Upper lobe of left lung (tissue), 4 donors: ENCODE measurements around the gene NEK1.

Experiments
- EP300 ChIP-seq, 4 donors: sonication (generic); formaldehyde crosslinking; IDR thresholded peaks; one replicate each; pipeline ENCODE4 v1.5.1; 2017; ENCODE audit warnings: antibody characterized with exemption in 4 of 4, control low read depth in 2 of 4
- POLR2A ChIP-seq, 4 donors: fragments of 450-650 bp; IDR thresholded peaks; one replicate each; pipeline ENCODE4 v1.5.1; 2016 to 2017; ENCODE audit warnings: antibody characterized with exemption in 4 of 4, mild to moderate bottlenecking in 2 of 4
- POLR2AphosphoS5 ChIP-seq, 2 donors: sonication (generic); formaldehyde crosslinking; IDR thresholded peaks; one replicate each; pipeline ENCODE4 v1.5.1; 2017; ENCODE audit warnings: antibody characterized with exemption in 2 of 2
- TF ChIP-seq, protein P1 (sequence below), 6 experiments: fragments of 450-650 bp in 4 of 6; fragments of 200-600 bp in 2 of 6; sonication (generic) in 2 of 6; IDR thresholded peaks; one replicate each; pipeline ENCODE4 v1.5.1; 2016 to 2019; ENCODE audit warnings: antibody characterized with exemption in 6 of 6

- TF ChIP-seq, protein P1, sequence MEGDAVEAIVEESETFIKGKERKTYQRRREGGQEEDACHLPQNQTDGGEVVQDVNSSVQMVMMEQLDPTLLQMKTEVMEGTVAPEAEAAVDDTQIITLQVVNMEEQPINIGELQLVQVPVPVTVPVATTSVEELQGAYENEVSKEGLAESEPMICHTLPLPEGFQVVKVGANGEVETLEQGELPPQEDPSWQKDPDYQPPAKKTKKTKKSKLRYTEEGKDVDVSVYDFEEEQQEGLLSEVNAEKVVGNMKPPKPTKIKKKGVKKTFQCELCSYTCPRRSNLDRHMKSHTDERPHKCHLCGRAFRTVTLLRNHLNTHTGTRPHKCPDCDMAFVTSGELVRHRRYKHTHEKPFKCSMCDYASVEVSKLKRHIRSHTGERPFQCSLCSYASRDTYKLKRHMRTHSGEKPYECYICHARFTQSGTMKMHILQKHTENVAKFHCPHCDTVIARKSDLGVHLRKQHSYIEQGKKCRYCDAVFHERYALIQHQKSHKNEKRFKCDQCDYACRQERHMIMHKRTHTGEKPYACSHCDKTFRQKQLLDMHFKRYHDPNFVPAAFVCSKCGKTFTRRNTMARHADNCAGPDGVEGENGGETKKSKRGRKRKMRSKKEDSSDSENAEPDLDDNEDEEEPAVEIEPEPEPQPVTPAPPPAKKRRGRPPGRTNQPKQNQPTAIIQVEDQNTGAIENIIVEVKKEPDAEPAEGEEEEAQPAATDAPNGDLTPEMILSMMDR (IDR thresholded peaks at IDR 0.05) = no peak
- no peak for TF ChIP-seq POLR2AphosphoS5 (IDR thresholded peaks at IDR 0.05)
- no peak for TF ChIP-seq POLR2A (IDR thresholded peaks at IDR 0.05)
- no peak for TF ChIP-seq EP300 (IDR thresholded peaks at IDR 0.05)
These were observed 20.5 kb upstream of the NEK1 start for GRCh38 chr4:169632896-169633295.
